Smooth muscle cell (in vitro differentiated cells): Measurements from ENCODE around the gene ALOX15. TPM values are rescaled to one million over a fixed set of nuclear protein-coding genes. Genes with fewer than 3 reads are reported as not detected.

Source experiments
- DNase-seq: peaks from one replicate; lab custom pipeline; 2025; ENCODE audit not compliant: unreplicated experiment; lab: John Stamatoyannopoulos, UW
- H2AFZ ChIP-seq: fragments of 200-600 bp; sonication (generic); 2 replicates; pipeline ENCODE4 v1.6.0; 2016; ENCODE audit warnings: antibody characterized with exemption, low read depth, mild to moderate bottlenecking
- H3F3A ChIP-seq: fragments of 200-600 bp; sonication (generic); 2 replicates; pipeline ENCODE4 v1.6.0; 2017; ENCODE audit warnings: antibody characterized with exemption, low read depth
- H3K27ac ChIP-seq: fragments of 200-600 bp; sonication (generic); 2 replicates; pipeline ENCODE4 v1.5.1; 2016; ENCODE audit warnings: low read depth, mild to moderate bottlenecking
- H3K27me3 ChIP-seq: fragments of 200-600 bp; sonication (generic); 2 replicates; pipeline ENCODE4 v1.6.1; 2016; ENCODE audit warnings: low read depth, mild to moderate bottlenecking
- H3K36me3 ChIP-seq: fragments of 200-600 bp; sonication (generic); 2 replicates; pipeline ENCODE4 v1.5.1; 2016; ENCODE audit warnings: low read depth
- H3K4me1 ChIP-seq: fragments of 200-600 bp; sonication (generic); 2 replicates; pipeline ENCODE4 v1.5.1; 2016; ENCODE audit warnings: low read depth
- H3K4me2 ChIP-seq: fragments of 200-600 bp; sonication (generic); 2 replicates; pipeline ENCODE4 v1.6.0; 2016; ENCODE audit warnings: mild to moderate bottlenecking
- H3K4me3 ChIP-seq: fragments of 200-600 bp; sonication (generic); 2 replicates; pipeline ENCODE4 v1.5.1; 2016; ENCODE audit warnings: mild to moderate bottlenecking
- H3K79me2 ChIP-seq: fragments of 200-600 bp; sonication (generic); 2 replicates; pipeline ENCODE4 v1.6.0; 2016; ENCODE audit warnings: low read depth, mild to moderate bottlenecking
- H3K9ac ChIP-seq: fragments of 200-600 bp; sonication (generic); 2 replicates; pipeline ENCODE4 v1.6.0; 2016; ENCODE audit warnings: low read depth
- H3K9me3 ChIP-seq: fragments of 200-600 bp; sonication (generic); replicated peaks from 2 replicates; pipeline ENCODE4 v1.5.1; 2016; ENCODE audit warnings: low read depth
- H4K20me1 ChIP-seq: fragments of 200-600 bp; sonication (generic); 2 replicates; pipeline ENCODE4 v1.6.0; 2016; ENCODE audit warnings: low read depth
- WGBS: methylation state at CpG from one replicate; pipeline ENCODE4 v1.1.7; 2016; ENCODE audit warnings: low lambda C conversion rate; 5-methylcytosine and 5-hydroxymethylcytosine counted together
- polyA plus RNA-seq: library from polyadenylated mRNA; unstranded; fragments of >200 nt; fragmentation: Nextera tagmentation; extraction: Ambion mirVana; gene quantifications from 2 replicates; pipeline ENCODE4 v1.2.1, GENCODE V29; 2016
- total RNA-seq: library from RNA; depleted of rRNA; stranded (reverse); fragments of >200 nt; gene quantifications from 2 replicates; pipeline ENCODE4 v1.2.3, GENCODE V29; 2014
- TF ChIP-seq, protein P1 (sequence below): fragments of 200-600 bp; sonication (generic); IDR thresholded peaks from 2 replicates; pipeline ENCODE4 v1.5.1; 2017; ENCODE audit warnings: borderline replicate concordance, mild to moderate bottlenecking, antibody characterized with exemption; ENCODE audit not compliant: insufficient read depth, poor library complexity, severe bottlenecking

Gene ALOX15
- total and polyA plus RNA-seq, 2 experiments from 2014 or later = 0.32 TPM; not detected in 1

DNA sequence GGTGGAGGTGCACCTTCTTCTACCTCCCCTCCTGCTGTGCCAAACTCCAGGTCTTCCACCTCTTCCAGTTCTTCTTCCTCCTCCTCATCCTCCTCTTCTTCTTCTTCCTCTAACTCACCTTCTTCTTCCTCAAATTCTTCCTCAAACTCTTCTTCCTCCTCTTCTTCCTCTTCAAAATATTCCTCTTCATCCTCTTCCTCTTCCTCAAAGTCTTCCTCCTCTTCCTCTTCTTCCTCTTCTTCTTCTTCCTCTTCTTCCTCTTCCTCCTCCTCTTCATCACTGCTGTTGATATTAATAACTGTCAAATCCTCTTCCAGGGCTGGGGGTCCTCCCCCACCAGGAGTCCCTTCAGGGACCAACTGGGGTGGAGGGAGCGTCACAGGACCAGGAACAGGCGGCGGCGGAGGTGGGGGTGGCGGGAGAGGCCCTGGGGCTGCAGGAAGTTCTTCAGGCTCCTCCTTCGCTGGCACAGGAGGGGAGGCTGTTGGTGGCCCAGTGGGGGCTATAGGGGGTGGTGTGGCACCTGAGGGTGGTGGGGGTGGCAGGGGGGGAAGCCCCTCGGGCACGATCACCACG, 30.7 kb upstream of the ALOX15 start:
- Histone ChIP-seq H2AFZ (no peak overlapping the region), H3K27ac (no peak overlapping the region), H3K9ac (no peak overlapping the region), H3K4me1 (no peaks in the 10 kb centered on the region), H3K9me3 (no peaks in the 10 kb centered on the region), H4K20me1 (peaks cover 10% of the 10 kb centered on the region), H3K36me3 (no peaks in the 10 kb centered on the region), H3K4me2 (no peak overlapping the region), H3K4me3 (no peak overlapping the region), H3F3A (no peaks in the 10 kb centered on the region), H3K27me3 (no peaks in the 10 kb centered on the region), H3K79me2 (no peaks in the 10 kb centered on the region)
- DNase-seq = no peak
- WGBS = 96% methylated on average over 8 of the region's 9 CpGs
- TF ChIP-seq, protein P1, sequence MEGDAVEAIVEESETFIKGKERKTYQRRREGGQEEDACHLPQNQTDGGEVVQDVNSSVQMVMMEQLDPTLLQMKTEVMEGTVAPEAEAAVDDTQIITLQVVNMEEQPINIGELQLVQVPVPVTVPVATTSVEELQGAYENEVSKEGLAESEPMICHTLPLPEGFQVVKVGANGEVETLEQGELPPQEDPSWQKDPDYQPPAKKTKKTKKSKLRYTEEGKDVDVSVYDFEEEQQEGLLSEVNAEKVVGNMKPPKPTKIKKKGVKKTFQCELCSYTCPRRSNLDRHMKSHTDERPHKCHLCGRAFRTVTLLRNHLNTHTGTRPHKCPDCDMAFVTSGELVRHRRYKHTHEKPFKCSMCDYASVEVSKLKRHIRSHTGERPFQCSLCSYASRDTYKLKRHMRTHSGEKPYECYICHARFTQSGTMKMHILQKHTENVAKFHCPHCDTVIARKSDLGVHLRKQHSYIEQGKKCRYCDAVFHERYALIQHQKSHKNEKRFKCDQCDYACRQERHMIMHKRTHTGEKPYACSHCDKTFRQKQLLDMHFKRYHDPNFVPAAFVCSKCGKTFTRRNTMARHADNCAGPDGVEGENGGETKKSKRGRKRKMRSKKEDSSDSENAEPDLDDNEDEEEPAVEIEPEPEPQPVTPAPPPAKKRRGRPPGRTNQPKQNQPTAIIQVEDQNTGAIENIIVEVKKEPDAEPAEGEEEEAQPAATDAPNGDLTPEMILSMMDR = no peak

DNA sequence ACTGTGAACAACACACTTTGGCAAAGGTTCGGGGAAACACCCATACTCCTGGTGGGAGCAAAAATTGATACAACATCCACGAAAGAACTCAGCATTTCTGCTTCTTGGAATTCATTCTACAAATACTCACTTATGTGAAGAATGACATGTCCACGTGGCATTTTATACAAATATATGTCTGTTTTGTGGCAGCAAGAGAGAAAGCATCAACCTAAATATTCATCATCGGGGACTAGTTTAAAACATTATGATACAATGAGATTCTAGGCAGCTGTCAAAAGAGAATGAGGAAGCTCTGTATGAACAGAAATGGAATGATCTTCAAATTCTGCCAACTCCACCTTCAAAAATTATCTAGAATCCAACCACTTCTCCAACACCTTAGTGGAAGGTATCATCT, 25.7 kb upstream of the ALOX15 start:
- DNase-seq = no peak
- H3K36me3 ChIP-seq = no peaks in the 10 kb centered on the region
- H3K4me2 ChIP-seq = no peak overlapping the region
- 96% methylated on average over 4 of the region's 4 CpGs for WGBS
- TF ChIP-seq, protein P1 = no peak
- H3K27ac ChIP-seq = no peak overlapping the region
- no peaks in the 10 kb centered on the region for H3K9me3 ChIP-seq
- no peak overlapping the region for H3K9ac ChIP-seq
- H4K20me1 ChIP-seq = no peaks in the 10 kb centered on the region
- H3K4me1 ChIP-seq = no peaks in the 10 kb centered on the region
- no peaks in the 10 kb centered on the region for H3K79me2 ChIP-seq
- H3K4me3 ChIP-seq = no peak overlapping the region
- H3F3A ChIP-seq = no peaks in the 10 kb centered on the region
- no peaks in the 10 kb centered on the region for H3K27me3 ChIP-seq
- H2AFZ ChIP-seq = no peak overlapping the region

DNA sequence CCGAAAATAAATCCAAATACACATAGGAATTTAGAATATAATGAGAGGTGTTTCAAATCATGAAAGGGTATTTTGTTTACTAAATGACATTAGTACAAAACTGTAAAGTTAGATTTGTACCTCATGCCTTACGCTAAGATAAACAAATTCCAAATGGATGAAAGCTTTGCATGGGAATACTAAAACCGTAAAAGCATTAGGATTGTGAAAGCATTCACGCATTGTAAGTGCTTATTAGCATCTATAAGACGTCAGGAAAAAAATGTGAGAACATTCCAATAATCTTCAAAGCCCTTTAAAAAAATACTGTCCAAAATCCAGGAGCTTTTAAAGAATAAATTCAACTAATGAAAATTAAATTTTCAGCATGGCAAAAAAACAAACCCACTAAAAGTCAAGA, 24.8 kb upstream of the ALOX15 start:
- Histone ChIP-seq H3K4me3 (no peak overlapping the region), H4K20me1 (no peaks in the 10 kb centered on the region), H3K4me1 (no peaks in the 10 kb centered on the region), H3K79me2 (no peaks in the 10 kb centered on the region), H3F3A (no peaks in the 10 kb centered on the region), H2AFZ (no peak overlapping the region), H3K27me3 (no peaks in the 10 kb centered on the region), H3K9ac (no peak overlapping the region), H3K27ac (no peak overlapping the region), H3K4me2 (no peak overlapping the region), H3K36me3 (no peaks in the 10 kb centered on the region), H3K9me3 (no peaks in the 10 kb centered on the region)
- DNase-seq = no peak
- WGBS = 67% methylated on average over 5 of the region's 5 CpGs
- TF ChIP-seq, protein P1 = no peak

DNA sequence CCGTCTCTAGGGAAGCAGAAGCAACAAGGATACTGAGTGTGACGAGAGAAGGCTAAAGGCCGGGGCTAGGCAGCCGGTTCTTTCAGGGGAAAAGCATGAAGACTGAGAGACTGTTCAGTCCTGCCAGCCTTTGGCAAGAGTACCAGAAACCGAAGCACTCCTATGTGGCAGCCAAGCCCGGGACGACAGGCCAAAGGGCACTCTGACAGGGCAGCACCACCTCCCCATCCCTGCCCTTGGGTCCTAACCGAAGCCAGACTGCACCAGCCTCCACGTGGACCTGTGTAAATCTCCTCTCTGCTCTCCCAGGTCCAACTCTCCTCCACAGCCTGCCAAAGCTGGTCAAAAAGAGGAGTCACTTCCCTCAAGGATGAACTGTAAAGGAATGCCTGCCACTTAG, 23.5 kb upstream of the ALOX15 start:
- H3K4me2 ChIP-seq = no peak overlapping the region
- H3K9me3 ChIP-seq = no peaks in the 10 kb centered on the region
- H3K27me3 ChIP-seq = no peaks in the 10 kb centered on the region
- H4K20me1 ChIP-seq = no peaks in the 10 kb centered on the region
- H3K79me2 ChIP-seq = no peaks in the 10 kb centered on the region
- TF ChIP-seq, protein P1 = no peak
- H3K9ac ChIP-seq = no peak overlapping the region
- H3F3A ChIP-seq = peaks cover 6% of the 10 kb centered on the region
- no peaks in the 10 kb centered on the region for H3K4me1 ChIP-seq
- H2AFZ ChIP-seq = no peak overlapping the region
- no peak for DNase-seq
- H3K27ac ChIP-seq = no peak overlapping the region
- 91% methylated on average over 9 of the region's 9 CpGs for WGBS
- H3K36me3 ChIP-seq = no peaks in the 10 kb centered on the region
- H3K4me3 ChIP-seq = no peak overlapping the region
